Left kidney (tissue), 2 donors: ENCODE measurements around the gene IGFBP4. TPM values are rescaled to one million over a fixed set of nuclear protein-coding genes. Genes with fewer than 3 reads are reported as not detected.

ENCODE experiments used
- DNase-seq: peaks from one replicate; pipeline ENCODE4 v3.0.0-alpha.2; 2013
- polyA plus RNA-seq: library from polyadenylated mRNA; unstranded; fragments of 120-200 nt; gene quantifications from one replicate; pipeline ENCODE4 v1.2.1, GENCODE V29; 2013; ENCODE audit not compliant: insufficient read length

IGFBP4 gene
- polyA plus RNA-seq, 1 donor = 305 TPM

GRCh38 chr17:40453881-40454612, 10.8 kb downstream of the IGFBP4 start:
- no peak for DNase-seq

DNA sequence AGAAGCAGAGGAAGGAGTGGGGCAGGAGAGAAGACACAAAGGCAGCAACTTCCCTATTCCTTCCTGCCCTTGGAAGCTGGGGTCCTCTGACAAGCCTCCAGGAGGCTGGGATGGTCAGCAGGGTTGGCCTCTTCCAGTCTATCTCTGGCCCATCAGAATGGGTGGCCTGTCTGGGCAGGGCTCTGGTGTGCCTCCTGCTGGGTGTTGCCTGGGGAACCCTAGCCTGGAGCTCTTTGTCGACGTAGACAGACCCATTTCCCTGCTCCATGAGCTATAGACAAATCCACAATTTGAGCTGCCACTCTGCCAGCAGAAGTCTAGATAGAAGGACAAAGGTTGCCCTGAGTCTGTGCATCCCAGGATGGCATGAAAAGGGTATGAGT, 11.4 kb downstream of the IGFBP4 start:
- DNase-seq = no peak

- no peak for DNase-seq
These were observed 13.2 kb downstream of the IGFBP4 start for GRCh38 chr17:40456396-40456951.

DNA sequence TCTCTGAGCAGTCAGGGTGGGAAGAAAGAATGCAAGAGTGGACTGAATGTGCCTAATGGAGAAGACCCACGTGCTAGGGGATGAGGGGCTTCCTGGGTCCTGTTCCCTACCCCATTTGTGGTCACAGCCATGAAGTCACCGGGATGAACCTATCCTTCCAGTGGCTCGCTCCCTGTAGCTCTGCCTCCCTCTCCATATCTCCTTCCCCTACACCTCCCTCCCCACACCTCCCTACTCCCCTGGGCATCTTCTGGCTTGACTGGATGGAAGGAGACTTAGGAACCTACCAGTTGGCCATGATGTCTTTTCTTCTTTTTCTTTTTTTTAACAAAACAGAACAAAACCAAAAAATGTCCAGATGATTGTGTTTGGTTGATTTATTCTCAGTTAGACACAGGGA, 14.1 kb downstream of the IGFBP4 start:
- no peak for DNase-seq

DNA sequence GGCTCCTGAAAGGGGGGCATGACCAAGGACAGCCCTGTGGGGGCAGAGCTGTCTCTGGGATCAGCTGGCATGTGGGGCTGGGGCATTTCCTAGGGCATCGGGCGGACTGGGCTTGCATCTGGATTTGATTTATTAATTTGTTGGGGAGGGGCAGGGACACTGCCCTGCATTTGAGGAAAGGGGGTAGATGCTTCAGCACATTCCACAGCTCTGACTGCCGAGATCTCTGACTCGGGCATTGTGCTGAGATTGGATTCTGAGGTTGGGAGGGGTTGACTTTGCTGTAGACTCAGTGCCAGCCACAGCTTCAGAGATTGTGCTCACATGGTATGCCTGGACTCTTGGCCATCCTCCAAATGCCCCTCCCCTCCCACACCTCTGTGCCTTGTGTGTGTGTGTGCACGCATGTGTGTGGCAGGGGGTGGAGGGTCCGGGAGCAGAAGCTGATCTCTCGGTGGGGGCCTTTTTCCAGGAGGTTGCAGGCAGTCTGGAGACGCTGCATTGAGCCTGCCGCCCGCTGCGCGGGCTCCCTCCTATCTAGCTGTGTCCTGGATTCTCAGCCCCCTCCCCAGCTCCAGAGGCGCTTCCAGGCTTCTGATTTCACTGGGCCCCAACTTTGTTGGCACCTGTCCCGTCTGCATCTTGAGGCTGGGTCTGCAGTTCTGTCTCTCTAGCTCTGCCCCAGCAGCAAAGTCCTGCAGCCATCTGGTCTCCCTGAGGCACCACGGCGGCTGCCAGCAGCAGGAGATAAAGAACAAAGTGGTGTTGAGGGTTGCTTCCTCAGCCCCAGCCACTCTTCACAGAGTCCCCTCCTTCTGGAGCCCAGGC, 14.9 kb downstream of the IGFBP4 start:
- DNase-seq = no peak

- no peak for DNase-seq
These were observed 15.7 kb downstream of the IGFBP4 start for GRCh38 chr17:40458851-40459482.

DNA sequence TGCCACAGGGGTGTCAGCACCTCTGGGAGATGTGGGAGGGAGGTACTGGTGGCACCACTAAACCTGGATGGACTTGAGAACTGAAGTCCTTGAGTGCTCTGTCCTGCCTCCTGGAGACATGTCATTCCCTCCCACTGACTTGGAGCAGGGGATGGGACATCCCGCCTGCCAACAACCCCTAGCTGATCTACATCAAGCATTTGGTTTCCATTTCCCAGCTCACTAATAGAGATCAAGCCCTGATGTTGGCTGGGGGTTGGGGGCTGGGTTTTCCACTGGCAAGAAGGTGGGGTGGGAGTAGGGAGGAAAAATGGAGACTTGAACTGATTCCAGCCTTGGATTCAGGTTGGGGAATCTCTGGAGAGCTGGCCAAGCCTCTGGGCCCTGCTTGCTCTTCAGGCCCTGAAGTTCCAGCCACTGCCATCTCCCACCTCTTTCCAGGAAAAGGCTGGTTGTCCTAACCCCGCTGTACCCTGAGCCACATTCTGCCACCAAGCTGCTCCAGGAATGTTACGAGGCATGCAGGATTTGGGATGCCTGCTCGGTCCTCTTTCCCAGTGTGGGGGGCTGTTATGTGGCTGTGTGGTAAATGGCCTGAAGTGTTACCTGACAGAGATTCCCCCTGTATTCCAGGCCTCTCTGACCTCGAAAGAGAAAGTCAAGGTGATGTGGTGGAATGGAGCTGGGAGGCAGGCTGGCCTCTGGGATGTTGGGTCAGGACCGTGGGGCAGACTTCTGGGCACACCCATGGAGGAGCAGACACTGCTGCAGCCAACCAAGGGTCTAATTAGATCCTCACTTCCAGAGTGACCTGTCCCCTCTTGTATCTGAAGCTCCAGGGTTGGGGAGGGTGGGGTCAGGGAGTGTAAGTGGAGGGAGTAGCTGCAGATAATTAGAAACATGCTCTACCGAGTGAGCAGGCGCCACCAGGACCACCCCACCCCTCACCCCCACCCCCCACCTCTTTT, 16.7 kb downstream of the IGFBP4 start:
- DNase-seq = no peak

DNA sequence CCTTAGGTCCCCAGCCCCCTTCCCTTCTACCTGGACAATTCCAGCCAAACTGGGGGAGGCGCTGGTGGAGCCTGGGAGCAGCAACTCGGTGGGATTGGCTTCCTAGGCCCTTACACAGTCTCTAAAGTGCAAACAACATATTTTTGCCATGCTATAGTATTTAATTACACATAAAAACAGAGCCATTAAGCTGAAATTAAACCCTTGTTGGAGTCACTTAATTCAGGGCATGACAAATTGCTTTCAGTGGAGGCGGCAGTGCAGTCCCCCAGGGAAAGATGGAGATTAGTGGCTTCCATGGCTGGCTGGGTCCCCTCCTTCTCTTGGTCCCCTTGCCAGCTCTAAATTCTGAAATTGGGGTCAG, 17.3 kb downstream of the IGFBP4 start:
- DNase-seq = peak; percentile 66

- DNase-seq = peak; percentile 60
These were observed 17.9 kb downstream of the IGFBP4 start for GRCh38 chr17:40460968-40461731.

GRCh38 chr17:40461732-40462342, 18.6 kb downstream of the IGFBP4 start:
- no peak for DNase-seq

GRCh38 chr17:40462343-40463121, 19.3 kb downstream of the IGFBP4 start:
- no peak for DNase-seq

DNA sequence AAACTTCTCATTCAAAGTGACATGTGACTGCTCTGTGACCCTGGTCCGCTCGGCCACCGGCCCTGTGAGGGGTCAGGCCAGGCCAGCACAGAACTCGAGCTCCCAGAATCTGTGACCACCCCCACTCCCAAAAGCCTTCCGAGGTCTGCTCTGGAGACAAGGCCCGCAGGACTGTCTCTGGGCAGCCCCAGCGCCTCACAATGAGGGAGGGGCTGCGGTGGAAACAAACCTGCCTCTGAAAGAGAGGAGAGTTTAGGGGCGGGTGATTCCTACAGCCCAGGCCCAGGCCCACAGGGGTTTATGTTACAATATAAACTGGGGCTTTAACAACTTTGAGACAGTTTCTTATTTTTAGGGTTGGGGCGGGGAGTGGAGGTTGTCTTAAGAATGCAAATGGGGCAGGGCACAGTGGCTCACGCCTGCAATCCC, 19.9 kb downstream of the IGFBP4 start:
- DNase-seq = no peak

DNA sequence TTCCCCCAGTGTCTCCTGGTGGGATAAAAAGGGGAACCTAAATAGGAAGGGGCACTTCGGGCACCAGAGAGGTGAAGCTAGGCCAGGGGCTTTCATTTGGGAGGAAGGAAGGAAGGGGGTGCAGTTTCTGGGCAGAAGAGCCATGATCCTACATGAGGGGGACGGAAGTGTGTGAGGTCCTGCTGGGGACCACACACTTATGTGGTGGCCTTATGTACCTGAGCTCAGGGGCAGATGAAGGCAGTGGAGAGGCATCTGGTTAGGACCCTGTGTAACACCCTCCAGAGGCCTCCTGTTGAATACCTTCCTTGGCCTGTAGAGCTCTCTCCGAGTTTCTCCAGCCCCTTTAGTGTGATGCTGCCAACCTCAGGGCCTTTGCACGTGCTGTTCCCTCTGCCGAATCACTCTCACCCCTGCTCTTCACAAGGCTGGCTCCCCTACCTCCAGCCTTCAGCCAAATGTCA, 21.2 kb downstream of the IGFBP4 start:
- no peak for DNase-seq

DNA sequence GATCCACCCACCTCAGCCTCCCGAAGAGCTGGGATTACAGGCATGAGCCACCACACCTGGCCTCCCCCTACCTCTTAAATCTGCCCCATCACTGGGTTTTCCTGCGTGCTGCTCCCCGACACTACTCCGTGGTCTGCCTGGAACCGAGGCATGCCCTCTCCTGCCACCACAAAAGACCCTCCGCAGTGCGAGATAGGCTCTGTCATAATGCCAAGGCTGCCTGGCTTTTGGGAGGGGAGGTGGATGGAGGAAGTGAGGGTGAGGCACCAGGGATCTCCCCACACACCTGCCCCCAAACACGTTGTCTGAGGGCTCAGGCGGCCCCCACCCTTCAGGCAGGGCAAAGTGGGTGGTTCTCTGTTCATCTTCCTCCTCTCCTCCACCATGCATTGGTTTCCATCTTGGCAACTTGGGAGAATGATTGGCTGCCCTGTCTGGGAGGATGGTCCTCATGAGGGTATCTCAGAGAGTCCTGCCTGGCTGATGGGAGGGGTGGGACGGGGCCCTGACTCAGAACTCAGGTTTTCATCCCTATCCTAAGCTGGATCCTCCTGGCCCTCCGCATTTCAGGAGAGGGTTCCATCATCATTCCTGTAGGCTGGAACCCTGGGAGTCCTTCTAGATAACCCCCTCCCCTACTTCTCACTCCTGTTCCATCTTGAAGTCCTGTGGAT, 23.2 kb downstream of the IGFBP4 start:
- DNase-seq = no peak

- DNase-seq = no peak
These were observed 24.1 kb downstream of the IGFBP4 start for GRCh38 chr17:40467281-40467867.

DNA sequence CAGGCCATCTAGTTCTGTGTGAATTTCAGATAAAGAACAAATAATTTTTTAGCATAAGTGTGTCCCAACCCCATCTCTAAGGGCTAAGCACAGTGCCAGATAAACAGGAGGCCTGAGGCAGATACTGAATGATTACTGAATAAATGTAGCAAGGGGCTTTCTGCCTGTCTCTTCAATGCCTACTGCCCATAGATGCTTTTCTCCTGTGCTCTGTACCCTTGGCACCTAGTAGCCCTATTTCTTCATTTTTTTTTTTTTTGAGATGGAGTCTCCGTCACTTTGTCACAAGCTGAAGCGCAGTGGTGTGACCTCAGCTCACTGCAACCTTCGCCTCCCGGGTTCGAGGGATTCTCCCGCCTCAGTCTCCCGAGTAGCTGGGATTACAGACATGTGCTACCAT, 25.3 kb downstream of the IGFBP4 start:
- no peak for DNase-seq

DNA sequence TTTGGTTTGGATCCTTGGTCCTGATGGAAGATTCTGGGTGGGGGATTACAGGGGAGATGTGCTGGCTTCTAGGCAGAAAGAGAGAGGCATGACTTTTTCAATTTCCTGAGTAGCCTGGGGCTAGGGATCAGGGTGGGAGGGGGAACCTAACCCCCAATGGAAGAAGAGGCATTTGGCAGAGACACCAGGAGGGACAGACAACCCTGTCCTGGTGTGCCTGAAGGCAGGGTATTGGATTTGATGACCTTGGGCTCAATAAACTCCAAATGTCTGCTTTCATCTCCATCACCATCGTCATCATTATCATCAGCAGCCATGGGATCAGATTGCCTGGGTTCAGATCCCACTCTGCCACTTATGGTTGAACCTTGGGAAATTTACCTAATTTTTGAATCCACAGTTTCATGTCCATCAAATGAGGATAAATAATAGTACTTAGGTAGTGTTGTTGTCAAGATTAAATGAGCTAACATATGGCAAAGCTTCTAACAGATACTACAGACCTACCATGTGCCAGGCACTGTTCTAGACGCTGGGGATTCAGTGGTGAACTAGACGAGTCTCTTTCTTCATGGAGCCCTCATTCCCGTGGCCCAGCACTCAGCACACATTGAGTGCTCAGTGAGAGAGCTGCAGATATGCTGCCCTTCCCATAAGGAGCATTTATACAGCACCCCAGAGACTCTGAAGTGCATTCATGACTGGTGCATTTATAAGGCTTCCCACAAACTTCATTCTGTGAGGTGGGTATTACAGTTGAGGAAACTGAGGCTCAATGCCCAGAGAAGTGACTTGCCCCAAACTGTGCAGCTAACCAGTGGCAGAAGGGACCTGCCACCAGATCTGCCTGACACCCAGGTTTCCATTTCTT, 26.8 kb downstream of the IGFBP4 start:
- DNase-seq = no peak
